ENCODE results near the gene PVALEF. TPM values are rescaled to one million over a fixed set of nuclear protein-coding genes. Genes with fewer than 3 reads are reported as not detected.

PVALEF gene
- total and polyA plus RNA-seq, 2 of the 13 experiments (the other 11 are each of a cell fraction or from before 2014, with no cell fraction given): 0.18 TPM

GRCh38 chr17:81142301-81143199 is 22.8 kb upstream of the PVALEF start (continued):
- peak; percentile 90 for TF ChIP-seq KDM2A (CRISPR knock-in tag; IDR thresholded peaks at IDR 0.05; ENCODE audit: borderline replicate concordance, low read depth)
- TF ChIP-seq PBX3 (CRISPR knock-in tag; IDR thresholded peaks at IDR 0.05; ENCODE audit: borderline replicate concordance): no peak
- no peak for TF ChIP-seq ZBTB21 (CRISPR knock-in tag; IDR thresholded peaks at IDR 0.05)
- TF ChIP-seq CAMTA2 (CRISPR knock-in tag; IDR thresholded peaks at IDR 0.05; ENCODE audit: borderline replicate concordance): peak; percentile 84; the same call in 1 of the 2 replicates
- TF ChIP-seq ZNF224 (CRISPR knock-in tag; IDR thresholded peaks at IDR 0.05): 0 out of 2 replicates have a peak, but pooled peaks have one; percentile 53
- TF ChIP-seq LCORL (IDR thresholded peaks at IDR 0.05): no peak
- peak; percentile 79 for TF ChIP-seq LCORL (CRISPR knock-in tag; IDR thresholded peaks at IDR 0.05)
- no peak for TF ChIP-seq PHF5A (CRISPR knock-in tag; IDR thresholded peaks at IDR 0.05; ENCODE audit: low read depth, unreplicated experiment)
- TF ChIP-seq RFXAP (CRISPR knock-in tag; IDR thresholded peaks at IDR 0.05; ENCODE audit: borderline replicate concordance): peak; percentile 48; the same call in 1 of the 2 replicates
- no peak for TF ChIP-seq ZSCAN20 (CRISPR knock-in tag; IDR thresholded peaks at IDR 0.05; ENCODE audit: borderline replicate concordance)
- no peak for TF ChIP-seq CBX2 (IDR thresholded peaks at IDR 0.05; ENCODE audit: low read depth, low read length)
- no peak for TF ChIP-seq CBX2 (CRISPR knock-in tag; IDR thresholded peaks at IDR 0.05; ENCODE audit: low read depth)
- TF ChIP-seq ZNF704 (CRISPR knock-in tag; IDR thresholded peaks at IDR 0.05; ENCODE audit: borderline replicate concordance): no peak
- no peak for TF ChIP-seq ZUFSP (CRISPR knock-in tag; IDR thresholded peaks at IDR 0.05; ENCODE audit: borderline replicate concordance)
- TF ChIP-seq CEBPZ (IDR thresholded peaks at IDR 0.05; ENCODE audit: low read length): no peak
- no peak for TF ChIP-seq PLRG1 (conservative IDR thresholded peaks at IDR 0.05)
- no peak for TF ChIP-seq ARID5B (CRISPR knock-in tag; IDR thresholded peaks at IDR 0.05)
